Fibroblast of lung (primary cell): ENCODE measurements around the gene RABGAP1.
"Not testable (repeated sequence)": the region's sequence is repeated elsewhere in the genome, so short reads cannot be mapped to it uniquely, and the experiment has no call there.

Experiments
- CTCF ChIP-seq, 2 donors: IDR thresholded peaks in 1 of 2; conservative IDR thresholded peaks in 1 of 2; 1 replicate in 1 of 2; 2 replicates in 1 of 2; pipeline ENCODE4 v1.5.1; 2011 to 2012; ENCODE audit warnings: low read length in 2 of 2, control low read depth in 1 of 2, inconsistent platforms in 1 of 2, low read depth in 1 of 2, mild to moderate bottlenecking in 1 of 2
- EZH2 ChIP-seq: IDR thresholded peaks from 2 replicates; pipeline ENCODE4 v1.5.1; 2012; ENCODE audit warnings: low read length, control low read depth, mild to moderate bottlenecking; ENCODE audit errors: missing control alignments

DNA sequence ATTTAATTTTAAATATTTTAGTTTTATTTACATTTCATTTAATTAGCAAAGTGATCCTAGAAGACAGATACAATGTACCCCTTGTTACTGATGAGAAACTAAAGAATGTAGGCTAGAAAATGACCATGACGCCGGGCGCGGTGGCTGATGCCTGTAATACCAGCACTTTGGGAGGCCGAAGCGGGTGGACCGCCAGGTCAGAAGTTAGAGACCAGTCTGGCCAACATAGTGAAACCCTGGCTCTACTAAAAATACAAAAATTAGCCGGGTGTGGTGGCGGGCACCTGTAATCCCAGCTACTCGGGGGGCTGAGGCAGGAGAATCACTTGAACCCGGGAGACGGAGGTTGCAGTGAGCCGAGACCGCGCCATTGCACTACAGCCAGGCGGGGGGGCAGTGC is 34.7 kb upstream of the RABGAP1 start:
- TF ChIP-seq CTCF (conservative IDR thresholded peaks at IDR 0.05 in 1 of 2, IDR thresholded peaks at IDR 0.05 in 1 of 2; ENCODE audit: low read depth in 1 of 2, low read length in 2 of 2); EZH2: not testable (repeated sequence)
